Thyroid gland (tissue), 4 donors: Measurements from ENCODE around the gene DYNLL1.

Source experiments
- POLR2A ChIP-seq, 2 donors: fragments of 450-650 bp; IDR thresholded peaks; one replicate each; pipeline ENCODE4 v1.6.1; 2017; ENCODE audit warnings: antibody characterized with exemption in 2 of 2, mild to moderate bottlenecking in 2 of 2, moderate library complexity in 1 of 2
- TF ChIP-seq, protein P1 (sequence below), 6 experiments: fragments of 200-600 bp in 3 of 6; fragments of 450-650 bp in 3 of 6; sonication (generic) in 3 of 6; IDR thresholded peaks; one replicate each; pipeline ENCODE4 v1.5.1; 2016 to 2019; ENCODE audit warnings: antibody characterized with exemption in 6 of 6, mild to moderate bottlenecking in 2 of 6, inconsistent platforms in 1 of 6, moderate library complexity in 1 of 6

DNA sequence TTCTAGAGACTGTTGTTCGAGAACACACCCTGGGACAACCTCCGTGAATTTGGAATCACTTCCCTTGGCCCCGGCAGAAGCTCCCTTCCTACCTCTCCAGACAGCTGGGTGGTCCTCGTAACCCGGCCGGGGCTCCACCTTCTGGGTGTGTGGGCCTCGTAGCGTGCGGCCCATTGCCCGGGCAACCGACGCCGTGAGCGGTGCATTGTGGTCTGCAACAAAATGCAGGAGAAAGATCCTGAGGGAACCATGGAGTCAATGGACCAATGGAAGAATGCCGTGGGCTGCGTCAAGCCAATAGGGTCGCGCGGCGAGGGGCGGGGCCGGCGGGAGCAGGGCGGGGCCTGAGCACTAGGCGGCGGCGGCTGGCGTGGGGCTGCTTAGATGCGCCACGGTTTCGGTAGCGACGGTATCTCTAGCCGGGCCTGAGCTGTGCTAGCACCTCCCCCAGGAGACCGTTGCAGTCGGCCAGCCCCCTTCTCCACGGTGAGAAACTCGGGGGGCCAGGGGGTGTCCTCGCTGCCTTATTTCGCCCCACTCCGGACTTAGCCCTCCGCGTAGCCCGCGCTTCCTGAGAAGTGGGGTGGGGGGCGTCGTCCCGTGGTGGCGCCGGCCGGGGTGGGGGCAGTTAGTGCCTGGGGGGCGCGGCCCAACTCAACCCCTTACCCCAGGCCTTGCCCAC, at the start of gene DYNLL1:
- TF ChIP-seq, protein P1, sequence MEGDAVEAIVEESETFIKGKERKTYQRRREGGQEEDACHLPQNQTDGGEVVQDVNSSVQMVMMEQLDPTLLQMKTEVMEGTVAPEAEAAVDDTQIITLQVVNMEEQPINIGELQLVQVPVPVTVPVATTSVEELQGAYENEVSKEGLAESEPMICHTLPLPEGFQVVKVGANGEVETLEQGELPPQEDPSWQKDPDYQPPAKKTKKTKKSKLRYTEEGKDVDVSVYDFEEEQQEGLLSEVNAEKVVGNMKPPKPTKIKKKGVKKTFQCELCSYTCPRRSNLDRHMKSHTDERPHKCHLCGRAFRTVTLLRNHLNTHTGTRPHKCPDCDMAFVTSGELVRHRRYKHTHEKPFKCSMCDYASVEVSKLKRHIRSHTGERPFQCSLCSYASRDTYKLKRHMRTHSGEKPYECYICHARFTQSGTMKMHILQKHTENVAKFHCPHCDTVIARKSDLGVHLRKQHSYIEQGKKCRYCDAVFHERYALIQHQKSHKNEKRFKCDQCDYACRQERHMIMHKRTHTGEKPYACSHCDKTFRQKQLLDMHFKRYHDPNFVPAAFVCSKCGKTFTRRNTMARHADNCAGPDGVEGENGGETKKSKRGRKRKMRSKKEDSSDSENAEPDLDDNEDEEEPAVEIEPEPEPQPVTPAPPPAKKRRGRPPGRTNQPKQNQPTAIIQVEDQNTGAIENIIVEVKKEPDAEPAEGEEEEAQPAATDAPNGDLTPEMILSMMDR (IDR thresholded peaks at IDR 0.05) = peak in 1 of 6 experiments; percentile 31
- peak; percentile 67 to 93 for TF ChIP-seq POLR2A (IDR thresholded peaks at IDR 0.05)
